HG02852 (cell line): Measurements from ENCODE around the gene NRK.
"Not testable (repeated sequence)": the region's sequence is repeated elsewhere in the genome, so short reads cannot be mapped to it uniquely, and the experiment has no call there.

Source experiments
- ATAC-seq: cut with Tn5 transposase; IDR thresholded peaks from one replicate; pipeline ENCODE4 v1.9.1; 2021; ENCODE audit warnings: mild to moderate bottlenecking, moderate library complexity; ENCODE audit not compliant: unreplicated experiment

Gene NRK, protein sequence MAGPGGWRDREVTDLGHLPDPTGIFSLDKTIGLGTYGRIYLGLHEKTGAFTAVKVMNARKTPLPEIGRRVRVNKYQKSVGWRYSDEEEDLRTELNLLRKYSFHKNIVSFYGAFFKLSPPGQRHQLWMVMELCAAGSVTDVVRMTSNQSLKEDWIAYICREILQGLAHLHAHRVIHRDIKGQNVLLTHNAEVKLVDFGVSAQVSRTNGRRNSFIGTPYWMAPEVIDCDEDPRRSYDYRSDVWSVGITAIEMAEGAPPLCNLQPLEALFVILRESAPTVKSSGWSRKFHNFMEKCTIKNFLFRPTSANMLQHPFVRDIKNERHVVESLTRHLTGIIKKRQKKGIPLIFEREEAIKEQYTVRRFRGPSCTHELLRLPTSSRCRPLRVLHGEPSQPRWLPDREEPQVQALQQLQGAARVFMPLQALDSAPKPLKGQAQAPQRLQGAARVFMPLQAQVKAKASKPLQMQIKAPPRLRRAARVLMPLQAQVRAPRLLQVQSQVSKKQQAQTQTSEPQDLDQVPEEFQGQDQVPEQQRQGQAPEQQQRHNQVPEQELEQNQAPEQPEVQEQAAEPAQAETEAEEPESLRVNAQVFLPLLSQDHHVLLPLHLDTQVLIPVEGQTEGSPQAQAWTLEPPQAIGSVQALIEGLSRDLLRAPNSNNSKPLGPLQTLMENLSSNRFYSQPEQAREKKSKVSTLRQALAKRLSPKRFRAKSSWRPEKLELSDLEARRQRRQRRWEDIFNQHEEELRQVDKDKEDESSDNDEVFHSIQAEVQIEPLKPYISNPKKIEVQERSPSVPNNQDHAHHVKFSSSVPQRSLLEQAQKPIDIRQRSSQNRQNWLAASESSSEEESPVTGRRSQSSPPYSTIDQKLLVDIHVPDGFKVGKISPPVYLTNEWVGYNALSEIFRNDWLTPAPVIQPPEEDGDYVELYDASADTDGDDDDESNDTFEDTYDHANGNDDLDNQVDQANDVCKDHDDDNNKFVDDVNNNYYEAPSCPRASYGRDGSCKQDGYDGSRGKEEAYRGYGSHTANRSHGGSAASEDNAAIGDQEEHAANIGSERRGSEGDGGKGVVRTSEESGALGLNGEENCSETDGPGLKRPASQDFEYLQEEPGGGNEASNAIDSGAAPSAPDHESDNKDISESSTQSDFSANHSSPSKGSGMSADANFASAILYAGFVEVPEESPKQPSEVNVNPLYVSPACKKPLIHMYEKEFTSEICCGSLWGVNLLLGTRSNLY (N-terminal part only)

DNA sequence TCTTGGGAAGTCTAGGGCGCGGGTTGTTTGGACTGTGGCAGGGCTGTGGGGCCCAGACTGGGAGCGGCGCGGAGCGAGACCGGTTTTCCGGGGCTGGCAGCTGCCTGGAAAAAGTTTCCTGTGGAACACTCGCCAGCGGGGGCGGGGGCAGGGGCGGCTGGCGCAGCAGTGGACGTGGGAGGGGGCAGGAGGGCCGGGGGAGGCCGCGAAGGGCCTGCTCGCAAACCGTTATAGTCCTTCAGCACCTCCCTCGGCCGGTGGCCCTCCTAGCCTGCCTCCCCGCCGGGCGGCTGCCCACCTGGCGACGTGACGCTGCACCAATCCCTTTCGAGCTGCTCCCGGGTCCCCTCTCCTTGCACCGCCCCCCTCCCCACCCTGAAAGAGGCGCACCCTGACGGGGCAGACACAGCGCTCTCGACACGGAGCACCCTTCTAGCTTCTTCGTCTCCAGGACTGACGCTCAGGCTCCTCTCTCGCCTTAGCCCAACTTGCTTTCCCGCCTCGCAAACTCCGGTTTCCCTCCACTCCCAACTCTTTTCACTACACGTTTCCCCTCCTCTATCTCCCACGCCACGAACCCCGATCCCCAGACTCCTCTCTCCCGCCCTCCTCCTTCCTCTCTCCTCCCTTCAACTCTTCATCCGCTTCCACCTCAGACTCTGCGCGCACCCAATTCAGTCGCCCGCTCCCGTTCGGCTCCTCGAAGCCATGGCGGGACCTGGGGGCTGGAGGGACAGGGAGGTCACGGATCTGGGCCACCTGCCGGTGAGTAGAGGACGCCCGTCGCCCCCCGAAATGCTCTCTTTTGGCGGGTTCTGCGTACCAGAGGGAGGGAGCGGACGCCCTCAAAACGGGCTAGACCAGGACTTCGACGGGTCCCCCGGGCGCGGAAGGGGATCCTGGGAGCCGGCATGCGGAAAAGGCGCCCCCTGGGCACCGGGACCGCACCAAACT lies at the start of gene NRK:
NRK (plus strand) TSS at position 402 of the 954 bp plus-strand sequence; CDS start at position 709, 307 bp downstream.
- ATAC-seq, result no peak

DNA sequence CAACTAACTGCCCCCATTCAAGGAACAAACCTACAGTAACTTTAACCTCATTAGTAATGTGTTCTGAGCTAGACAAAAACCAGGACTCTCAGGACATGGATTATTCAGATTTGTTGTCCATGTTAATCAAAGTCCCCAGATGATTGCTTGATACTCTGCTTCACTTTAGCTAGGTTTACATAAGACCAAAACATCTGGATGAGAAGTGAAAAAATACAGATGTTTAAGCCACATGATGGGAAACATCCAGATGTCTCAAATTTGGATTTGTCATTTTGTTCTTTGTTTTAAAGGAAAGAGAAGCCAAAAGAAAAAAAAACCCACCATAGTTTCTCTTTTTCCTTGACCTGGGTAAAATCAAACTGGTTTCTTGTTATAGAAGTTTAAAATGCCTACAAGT lies 48.5 kb upstream of the NRK start:
- ATAC-seq, result no peak

DNA sequence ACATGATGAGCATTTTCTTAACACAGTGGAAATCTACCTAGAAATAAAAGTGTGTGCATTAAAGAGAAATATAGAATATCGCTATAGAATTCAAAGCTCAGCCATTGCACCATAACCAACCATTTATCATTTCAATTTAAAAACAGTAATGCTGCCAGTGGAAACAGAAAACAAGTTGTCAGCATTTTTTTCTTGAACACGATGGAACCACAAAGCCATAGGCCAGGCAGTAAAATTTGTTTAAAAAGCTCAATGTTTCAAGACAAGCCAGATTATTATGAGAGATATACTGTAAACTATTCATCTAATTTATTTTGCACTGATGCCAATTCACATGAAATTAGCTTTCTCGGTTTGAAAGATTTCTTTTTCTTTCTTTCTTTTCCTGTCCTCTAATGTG lies 46.7 kb upstream of the NRK start:
- ATAC-seq, result no peak

DNA sequence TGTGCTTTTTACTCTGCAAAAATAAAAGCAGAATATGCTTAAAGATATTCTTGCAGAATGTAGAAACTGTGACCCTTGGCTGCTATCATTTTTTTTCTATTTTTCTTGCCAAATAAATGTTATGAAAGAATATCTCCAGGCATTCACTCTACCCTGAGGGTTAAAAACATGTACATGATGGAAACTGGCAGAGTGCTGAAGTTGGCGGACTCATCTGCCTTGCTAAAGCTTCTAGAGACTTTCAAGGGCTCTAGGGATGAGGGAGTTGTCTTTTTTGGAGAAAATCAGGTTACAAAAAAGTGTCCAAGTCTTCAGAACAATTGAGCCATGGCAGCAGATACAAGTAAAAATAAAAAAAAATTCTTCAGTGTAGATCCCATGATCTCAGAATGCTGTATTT lies 40.5 kb upstream of the NRK start:
- no peak for ATAC-seq

DNA sequence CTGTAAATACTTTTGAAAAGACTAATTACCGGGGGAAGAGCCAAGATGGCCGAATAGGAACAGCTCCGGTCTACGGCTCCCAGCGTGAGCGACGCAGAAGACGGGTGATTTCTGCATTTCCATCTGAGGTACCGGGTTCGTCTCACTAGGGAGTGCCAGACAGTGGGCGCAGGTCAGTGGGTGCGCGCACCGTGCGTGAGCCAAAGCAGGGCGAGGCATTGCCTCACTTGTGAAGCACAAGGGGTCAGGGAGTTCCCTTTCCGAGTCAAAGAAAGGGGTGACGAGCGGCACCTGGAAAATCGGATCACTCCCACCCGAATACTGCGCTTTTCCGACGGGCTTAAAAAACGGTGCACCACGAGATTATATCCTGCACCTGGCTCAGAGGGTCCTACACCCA lies 25.5 kb upstream of the NRK start:
- not testable (repeated sequence) for ATAC-seq

DNA sequence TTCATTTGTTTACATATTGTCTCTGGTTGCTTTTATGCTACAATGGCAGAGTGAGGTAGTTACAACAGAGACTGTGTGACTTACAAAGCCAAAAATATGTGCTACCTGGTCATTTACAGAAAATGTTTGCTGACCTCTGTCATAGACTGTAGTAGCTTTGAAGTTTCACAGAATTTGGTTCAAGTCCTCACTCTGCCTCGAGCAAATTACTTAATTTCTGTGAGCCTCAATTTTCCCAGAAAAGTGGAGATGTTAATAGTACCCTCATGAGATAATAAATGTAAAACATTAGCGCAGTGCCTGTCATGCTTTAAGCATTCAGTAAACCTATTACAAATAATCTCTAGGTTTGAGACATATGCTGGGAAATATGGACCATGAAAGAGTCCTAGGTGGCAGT lies 18.4 kb upstream of the NRK start:
- no peak for ATAC-seq

DNA sequence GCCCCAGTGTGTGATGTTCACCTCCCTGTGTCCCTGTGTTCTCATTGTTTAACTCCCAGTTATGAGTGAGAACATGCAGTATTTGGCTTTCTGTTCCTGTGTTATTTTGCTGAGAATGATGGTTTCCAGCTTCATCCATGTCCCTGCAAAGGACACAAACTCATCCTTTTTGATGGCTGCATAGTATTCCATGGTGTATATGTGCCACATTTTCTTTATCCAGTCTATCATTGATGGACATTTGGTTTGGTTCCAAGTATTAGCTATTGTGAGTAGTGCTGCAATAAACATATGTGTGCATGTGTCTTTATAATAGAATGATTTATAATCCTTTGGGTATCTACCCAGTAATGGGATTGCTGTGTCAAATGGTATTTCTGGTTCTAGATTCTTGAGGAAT lies 16.7 kb upstream of the NRK start:
- ATAC-seq, result not testable (repeated sequence)

DNA sequence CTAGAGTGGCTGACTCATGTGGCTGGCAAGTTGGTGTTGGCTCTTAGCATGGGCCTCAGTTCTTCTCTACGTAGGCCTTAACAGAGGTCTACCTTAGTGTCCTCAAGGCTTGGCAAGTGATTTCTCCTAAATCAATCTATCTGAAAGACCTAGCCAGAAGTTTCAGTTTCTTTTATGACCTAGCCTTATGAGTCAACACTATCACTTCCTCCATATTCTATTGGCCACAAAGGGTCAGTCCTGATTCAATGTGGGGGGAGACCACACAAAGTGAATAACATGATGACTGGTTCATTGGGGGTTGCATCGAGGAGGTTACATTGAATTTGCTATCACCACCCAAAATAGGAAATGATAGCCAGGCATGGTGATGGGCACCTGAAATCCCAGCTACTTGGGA lies 5.8 kb upstream of the NRK start:
- ATAC-seq, result no peak

DNA sequence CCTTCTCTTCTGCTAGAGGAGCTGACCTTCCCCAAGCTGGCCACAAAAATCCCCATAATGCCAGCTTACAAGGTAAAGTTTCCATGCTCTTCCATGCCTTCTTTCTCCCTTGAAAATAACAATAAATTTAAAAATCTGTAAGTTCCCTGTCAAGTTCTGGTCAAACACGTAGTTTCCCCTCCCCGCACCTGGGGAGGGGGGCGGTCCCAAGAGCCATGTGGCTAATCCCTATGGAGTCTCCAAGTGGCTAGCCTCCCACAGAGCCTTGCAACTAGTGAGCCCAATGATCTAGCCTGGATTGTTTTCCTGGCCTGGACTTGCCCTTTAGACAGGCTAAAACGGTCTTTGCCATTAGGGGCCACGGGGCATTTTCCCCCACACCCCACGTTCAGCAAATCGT lies 2.1 kb upstream of the NRK start:
- no peak for ATAC-seq

DNA sequence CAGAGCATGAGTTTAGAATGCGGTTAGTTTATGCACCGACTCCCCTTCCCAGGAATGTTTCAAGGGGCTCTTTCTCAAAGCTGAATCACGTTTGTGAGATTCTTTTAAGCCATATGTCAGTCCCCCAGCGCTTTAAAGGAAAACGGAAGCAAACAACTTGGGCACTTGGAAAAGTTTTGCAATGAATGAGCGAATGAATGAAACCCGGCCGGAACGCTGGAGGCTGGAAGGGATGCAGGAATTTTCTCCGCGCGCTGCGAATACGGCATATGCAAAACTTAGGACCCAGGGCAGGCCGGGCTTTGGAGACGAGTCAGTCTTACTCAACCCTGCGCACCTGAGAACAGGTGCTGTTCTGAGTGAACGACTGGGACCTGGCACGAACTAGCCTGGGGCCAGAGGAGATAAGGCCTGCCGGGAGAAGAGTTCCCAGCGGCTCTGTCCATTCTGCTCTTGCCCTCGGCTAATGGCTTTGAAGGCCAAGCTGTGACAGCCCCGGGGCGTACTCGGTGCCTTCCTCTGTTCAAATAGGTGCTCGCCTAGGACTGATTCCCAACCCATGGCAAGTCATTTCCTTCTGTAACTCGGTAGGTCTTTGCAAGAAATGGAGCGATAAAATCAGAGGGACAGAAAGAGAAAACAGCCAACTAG lies 743 bp upstream of the NRK start:
- no peak for ATAC-seq

DNA sequence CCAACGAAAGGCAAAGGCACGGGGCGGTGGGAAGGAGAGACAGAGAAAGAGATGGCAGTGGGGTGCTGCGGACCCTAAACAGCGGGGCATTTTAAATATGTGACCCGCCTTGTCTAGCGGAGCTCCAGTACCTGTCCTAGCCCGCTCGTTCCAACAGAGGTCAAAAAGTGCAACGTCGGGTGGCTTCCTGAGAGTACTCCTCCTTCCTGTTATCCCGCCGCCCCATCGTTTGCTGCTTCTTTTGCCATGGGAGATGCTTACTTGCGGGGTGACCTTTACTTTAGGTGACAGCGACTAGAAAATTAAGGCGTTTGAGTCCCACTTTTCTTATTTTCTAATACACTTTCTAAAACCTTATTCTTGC lies 735 bp downstream of the NRK start:
- no peak for ATAC-seq

DNA sequence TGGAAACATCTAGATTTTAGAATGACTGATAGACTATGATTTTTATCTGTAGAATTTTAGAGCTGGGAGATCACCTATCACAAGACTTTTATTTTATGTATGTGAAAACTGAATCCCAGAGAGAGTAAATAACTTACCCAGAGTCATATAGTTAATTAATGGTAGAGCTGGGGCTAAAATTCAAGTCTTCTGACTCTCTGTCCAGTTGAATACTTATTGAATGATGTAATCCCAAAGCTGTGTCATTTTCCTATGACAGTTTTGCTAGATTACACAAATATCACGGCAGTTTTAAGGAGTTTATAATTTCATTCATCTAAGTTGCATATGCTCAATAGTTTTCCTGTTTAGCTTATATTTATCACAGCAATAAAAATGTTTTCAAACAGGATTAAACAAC lies 6.7 kb downstream of the NRK start:
- ATAC-seq, result no peak

DNA sequence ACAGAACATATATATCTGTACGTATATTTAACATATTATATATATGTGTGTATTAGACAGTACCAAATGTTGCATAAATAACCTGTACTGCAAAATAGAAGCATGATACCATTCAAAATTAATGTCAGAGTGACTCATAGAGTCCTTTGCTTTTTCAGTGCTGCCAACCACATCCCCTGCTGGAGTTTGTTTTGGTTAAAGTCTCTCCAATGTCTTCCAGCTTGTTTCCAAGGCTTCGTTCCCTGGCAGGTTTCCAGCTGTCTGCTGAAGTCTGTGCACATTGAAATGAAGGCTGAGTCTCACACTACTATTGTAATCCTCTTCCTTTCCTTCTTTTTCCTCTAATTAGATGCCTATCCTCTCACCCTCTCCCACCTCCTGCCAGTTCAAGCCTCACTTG lies 14.9 kb downstream of the NRK start:
- no peak for ATAC-seq

DNA sequence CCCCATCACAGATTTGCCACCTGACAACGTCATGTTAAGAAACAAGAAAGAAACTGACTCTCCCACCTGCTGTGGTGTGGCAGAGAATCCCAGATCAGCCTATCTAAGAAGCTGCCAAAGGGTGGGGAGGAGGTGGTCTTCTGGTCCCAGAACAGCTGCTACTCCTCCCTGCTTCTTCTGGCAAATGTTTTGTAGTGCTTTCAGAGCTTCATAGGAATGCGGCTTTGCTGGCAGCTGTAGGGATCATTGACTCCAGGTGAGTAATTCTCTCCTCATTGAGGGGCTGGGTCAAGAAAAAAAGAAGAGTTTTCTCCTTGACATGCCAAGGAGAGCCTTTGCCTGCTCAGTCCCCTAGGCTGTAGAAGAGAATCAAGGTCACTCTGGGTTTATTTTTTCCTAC lies 23.3 kb downstream of the NRK start:
- no peak for ATAC-seq

DNA sequence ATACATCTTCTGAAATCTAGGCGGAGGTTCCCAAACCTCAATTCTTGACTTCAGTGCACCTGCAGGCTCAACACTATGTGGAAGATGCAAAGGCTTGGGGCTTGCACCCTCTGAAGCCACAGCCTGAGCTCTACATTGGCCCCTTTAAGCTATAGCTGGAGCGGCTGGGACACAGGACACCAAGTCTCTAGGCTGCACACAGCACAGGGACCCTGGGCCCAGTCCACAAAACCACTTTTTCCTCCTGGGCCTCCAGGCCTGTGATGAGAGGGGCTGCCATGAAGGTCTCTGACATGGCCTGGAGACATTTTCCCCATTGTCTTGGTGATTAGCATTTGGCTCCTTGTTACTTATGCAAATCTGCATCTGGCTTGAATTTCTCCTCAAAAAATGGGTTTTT lies 27.8 kb downstream of the NRK start:
- not testable (repeated sequence) for ATAC-seq

DNA sequence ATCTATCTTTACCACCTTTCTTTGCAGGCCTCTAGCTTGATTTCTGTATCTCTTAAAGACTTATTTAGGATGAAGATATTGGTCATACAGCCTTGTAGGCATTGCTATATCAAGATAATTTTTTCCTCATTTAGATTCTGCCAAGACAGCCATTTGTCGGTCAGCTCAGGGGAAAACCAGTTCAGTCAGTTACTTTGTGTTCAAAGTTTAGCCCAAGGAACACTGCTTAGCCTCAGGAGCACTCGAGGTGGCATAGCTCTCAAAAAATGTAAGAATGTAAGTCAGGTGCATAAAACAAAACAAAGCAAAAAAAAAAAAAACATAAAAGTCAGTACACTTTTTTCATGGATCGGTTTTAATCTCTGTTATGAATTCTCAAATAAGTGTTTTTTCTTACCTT lies 43.4 kb downstream of the NRK start:
- ATAC-seq, result no peak

DNA sequence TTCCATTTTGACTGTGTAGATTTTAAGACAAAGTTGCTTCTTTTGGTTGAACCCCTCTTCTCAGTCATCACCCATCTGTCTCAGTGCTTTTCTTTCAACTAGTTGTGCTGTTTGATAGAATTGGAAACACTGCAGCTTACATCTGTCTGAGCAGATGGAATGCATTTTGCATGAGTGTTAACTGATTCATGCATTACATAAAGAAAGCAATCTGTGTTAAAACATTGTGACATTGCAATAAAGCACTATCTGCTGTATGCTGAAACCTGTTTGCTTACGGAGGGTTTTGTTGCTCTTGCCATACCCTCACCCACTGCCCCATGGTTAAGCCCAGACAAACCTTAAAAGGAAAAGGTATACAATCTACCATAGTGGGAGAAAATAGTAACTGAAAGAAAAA lies 47.4 kb downstream of the NRK start:
- no peak for ATAC-seq

DNA sequence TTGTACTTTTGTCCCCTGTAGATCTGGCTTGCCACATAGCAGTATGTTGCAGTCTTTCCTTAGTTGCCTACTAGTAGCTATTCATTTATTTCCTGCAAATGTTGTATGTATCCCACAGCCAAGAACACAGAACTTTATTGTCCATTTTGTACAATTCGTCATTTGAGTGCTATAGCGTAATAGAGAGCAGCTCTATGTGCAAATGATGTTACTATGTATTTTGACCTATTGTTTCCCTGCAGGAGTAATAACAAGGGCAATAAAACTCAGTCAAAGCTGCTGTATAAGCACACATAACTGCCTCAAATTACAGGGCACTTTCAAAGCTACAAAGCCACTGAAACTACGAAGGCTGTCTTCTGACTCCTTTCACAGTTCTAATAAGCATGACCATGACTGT lies 48.1 kb downstream of the NRK start:
- ATAC-seq, result no peak

DNA sequence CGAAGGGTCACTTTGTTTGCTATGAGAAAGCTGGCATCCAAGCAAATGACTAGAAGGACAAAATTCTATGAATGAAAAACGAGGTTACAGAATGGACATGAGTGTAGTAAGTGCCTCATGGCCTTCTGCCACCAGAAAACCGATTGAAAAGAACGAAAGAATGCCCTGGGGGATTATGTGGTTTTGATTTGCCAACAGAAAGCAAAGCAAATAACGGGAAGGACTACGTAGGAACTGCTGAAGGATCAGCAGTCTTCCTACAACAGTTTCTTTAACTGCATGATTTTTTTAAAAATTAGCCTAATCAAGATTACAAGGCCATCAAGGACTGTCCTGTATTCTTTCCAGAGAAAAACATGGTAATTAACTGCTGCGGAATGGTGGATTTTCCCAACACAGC lies 50.6 kb downstream of the NRK start:
- ATAC-seq, result no peak

DNA sequence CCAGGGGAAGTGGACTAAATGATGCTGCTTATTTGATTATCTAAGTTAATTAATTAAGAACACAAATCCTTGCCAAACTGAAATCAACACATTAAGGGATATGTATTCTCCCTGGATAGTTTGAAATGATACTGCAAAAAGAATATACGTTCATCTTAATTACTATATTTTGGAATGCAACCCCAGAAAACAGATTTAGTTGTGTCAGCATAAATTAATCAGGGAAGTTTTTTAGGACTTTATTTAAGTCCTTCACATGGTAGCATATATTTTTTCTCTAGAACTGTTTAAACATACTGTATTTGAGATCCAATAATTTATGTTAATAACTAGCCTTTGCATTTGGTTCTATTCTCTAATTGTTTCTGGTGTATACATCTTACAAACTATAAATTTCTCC lies 52.5 kb downstream of the NRK start:
- no peak for ATAC-seq
